CD14-positive monocyte (primary cell): ENCODE measurements around the gene OSBPL10. TPM values are rescaled to one million over a fixed set of nuclear protein-coding genes. Genes with fewer than 3 reads are reported as not detected.

ENCODE experiments used
- DNase-seq, 3 donors: peaks; one replicate each; pipeline ENCODE4 v3.0.0-alpha.2; 2011 to 2022
- H2AFZ ChIP-seq: 2 replicates; pipeline ENCODE4 v1.6.0; 2012; ENCODE audit warnings: mild to moderate bottlenecking, low read depth, low read length, inconsistent platforms; ENCODE audit not compliant: insufficient read depth, poor library complexity, severe bottlenecking
- H3K27ac ChIP-seq, 2 donors: 1 replicate in 1 of 2; 2 replicates in 1 of 2; pipeline ENCODE4 v1.5.1; 2012 to 2013; ENCODE audit warnings: low read length in 2 of 2, control low read depth in 1 of 2, inconsistent platforms in 1 of 2, low read depth in 1 of 2, mild to moderate bottlenecking in 1 of 2
- H3K27me3 ChIP-seq, 2 donors: one replicate each; pipeline versions ENCODE4 v1.6.0 to v1.6.1; 2011 to 2013; ENCODE audit warnings: low read length in 2 of 2; ENCODE audit not compliant: control insufficient read depth in 2 of 2, insufficient read depth in 2 of 2
- H3K36me3 ChIP-seq, 2 donors: replicated peaks in 1 of 2; 1 replicate in 1 of 2; 2 replicates in 1 of 2; pipeline versions ENCODE4 v1.5.1 to v1.6.1; 2012 to 2013; ENCODE audit warnings: low read length in 2 of 2, control low read depth in 1 of 2, inconsistent platforms in 1 of 2, mild to moderate bottlenecking in 1 of 2; ENCODE audit not compliant: insufficient read depth in 2 of 2, control insufficient read depth in 1 of 2
- H3K4me1 ChIP-seq, 2 donors: 1 replicate in 1 of 2; 2 replicates in 1 of 2; pipeline versions ENCODE4 v1.5.1 to v1.6.1; 2012 to 2013; ENCODE audit warnings: low read length in 2 of 2, control low read depth in 1 of 2, inconsistent platforms in 1 of 2, mild to moderate bottlenecking in 1 of 2, moderate library complexity in 1 of 2; ENCODE audit not compliant: insufficient read depth in 2 of 2, control insufficient read depth in 1 of 2
- H3K4me2 ChIP-seq: replicated peaks from 2 replicates; pipeline ENCODE3; 2012; ENCODE audit warnings: low read length, moderate library complexity, mild to moderate bottlenecking; ENCODE audit not compliant: poor library complexity, severe bottlenecking; ENCODE audit errors: extremely low read depth
- H3K4me3 ChIP-seq, 3 experiments: fragments of 200-600 bp in 1 of 3; sonication (generic) in 1 of 3; replicated peaks in 1 of 3; 1 replicate in 2 of 3; 2 replicates in 1 of 3; pipeline ENCODE4 v1.5.1; 2011 to 2013; ENCODE audit warnings: low read length in 3 of 3, mild to moderate bottlenecking in 3 of 3, control low read depth in 2 of 3, low read depth in 2 of 3, inconsistent platforms in 1 of 3, moderate library complexity in 1 of 3
- H3K79me2 ChIP-seq: 2 replicates; pipeline ENCODE4 v1.6.0; 2012; ENCODE audit warnings: mild to moderate bottlenecking, control low read depth, inconsistent platforms, low read length, moderate library complexity; ENCODE audit not compliant: insufficient read depth
- H3K9ac ChIP-seq: 2 replicates; pipeline ENCODE4 v1.6.0; 2017; ENCODE audit warnings: low read length, mild to moderate bottlenecking; ENCODE audit not compliant: insufficient read depth, poor library complexity, severe bottlenecking
- H3K9me3 ChIP-seq, 2 donors: replicated peaks in 1 of 2; 1 replicate in 1 of 2; 2 replicates in 1 of 2; pipeline versions ENCODE4 v1.5.1 to v1.6.1; 2012 to 2013; ENCODE audit warnings: low read length in 2 of 2, control low read depth in 1 of 2; ENCODE audit not compliant: control insufficient read depth in 1 of 2, insufficient read depth in 1 of 2
- H4K20me1 ChIP-seq: 2 replicates; pipeline ENCODE4 v1.6.0; 2012; ENCODE audit warnings: mild to moderate bottlenecking, low read length, control low read depth, moderate library complexity; ENCODE audit not compliant: insufficient read depth
- H3K27ac Mint-ChIP-seq, 7 donors: one replicate each; pipeline ENCODE4 v1.8.0; 2020; ENCODE audit warnings: mild to moderate bottlenecking in 7 of 7, mixed read lengths in 7 of 7, moderate library complexity in 6 of 7, inconsistent platforms in 2 of 7
- H3K27me3 Mint-ChIP-seq, 3 donors: one replicate each; pipeline ENCODE4 v1.8.0; 2021 to 2022; ENCODE audit warnings: low read depth in 3 of 3, mild to moderate bottlenecking in 3 of 3, mixed read lengths in 3 of 3, moderate library complexity in 3 of 3, inconsistent platforms in 1 of 3
- H3K36me3 Mint-ChIP-seq, 2 donors: one replicate each; pipeline ENCODE4 v1.8.0; 2020; ENCODE audit warnings: mixed read lengths in 2 of 2, inconsistent platforms in 1 of 2, mild to moderate bottlenecking in 1 of 2
- H3K4me1 Mint-ChIP-seq: one replicate; pipeline ENCODE4 v1.8.0; 2020; ENCODE audit warnings: mild to moderate bottlenecking, mixed read lengths
- H3K4me3 Mint-ChIP-seq, 2 donors: one replicate each; pipeline ENCODE4 v1.8.0; 2020; ENCODE audit warnings: mild to moderate bottlenecking in 2 of 2, mixed read lengths in 2 of 2, moderate library complexity in 1 of 2
- H3K9me3 Mint-ChIP-seq, 7 donors: one replicate each; pipeline ENCODE4 v1.8.0; 2020 to 2022; ENCODE audit warnings: mixed read lengths in 7 of 7, mild to moderate bottlenecking in 6 of 7, moderate library complexity in 6 of 7, inconsistent platforms in 2 of 7
- WGBS: methylation state at CpG from one replicate; pipeline ENCODE4 v1.1.5; 2013; ENCODE audit warnings: missing lambda C conversion rate; ENCODE audit not compliant: insufficient coverage; 5-methylcytosine and 5-hydroxymethylcytosine counted together
- intact Hi-C, 2 donors: fragments of 100-400 bp; cut with micrococcal nuclease; formaldehyde crosslinking; loops; one replicate each; pipeline versions ENCODE4 v1.15.0 to v1.15.1; 2023
- polyA plus RNA-seq, 3 donors: library from polyadenylated mRNA; depleted of rRNA in 1 of 3; unstranded in 2 of 3; stranded (reverse) in 1 of 3; fragments of 300-500 nt in 2 of 3; fragments of >200 nt in 1 of 3; fragmentation: Illumina TruSeq in 2 of 3; gene quantifications; 1 replicate in 2 of 3; 2 replicates in 1 of 3; pipeline ENCODE4 v1.2.3, GENCODE V29; 2012 to 2021
- TF ChIP-seq, protein P1 (sequence below): fragments of 200-600 bp; IDR thresholded peaks from one replicate; pipeline ENCODE4 v1.8.0; 2022; ENCODE audit warnings: antibody characterized with exemption, mild to moderate bottlenecking

The OSBPL10 gene
- polyA plus RNA-seq, 3 donors = 0.03 TPM; not detected in 2

DNA sequence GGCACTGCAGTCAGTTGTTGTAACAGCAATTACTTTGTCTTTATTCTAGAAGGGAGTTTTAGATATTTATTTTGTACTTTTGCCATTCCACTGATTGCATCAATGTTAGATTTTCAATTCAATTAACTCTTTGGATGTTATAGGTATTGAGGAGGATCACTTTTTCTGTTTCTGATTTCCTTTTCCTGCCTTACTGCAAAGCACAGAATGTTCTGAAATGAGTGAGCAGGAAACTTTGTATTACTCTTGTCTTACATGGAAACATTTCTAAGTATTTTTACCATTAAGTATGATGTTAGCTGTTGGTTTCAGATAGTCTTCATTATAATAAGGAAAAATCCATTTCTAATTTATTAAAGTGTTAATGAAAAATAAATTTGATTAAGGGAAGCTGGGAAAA lies 80.5 kb downstream of the OSBPL10 start:
- Mint-ChIP-seq H3K27me3 (peaks cover 0 to 5% (median 5%) of the 10 kb centered on the region in 3 donors), H3K27ac (no peak overlapping the region), H3K36me3 (no peaks in the 10 kb centered on the region), H3K4me1 (no peaks in the 10 kb centered on the region), H3K9me3 (no peaks in the 10 kb centered on the region), H3K4me3 (no peak overlapping the region)
- TF ChIP-seq, protein P1, sequence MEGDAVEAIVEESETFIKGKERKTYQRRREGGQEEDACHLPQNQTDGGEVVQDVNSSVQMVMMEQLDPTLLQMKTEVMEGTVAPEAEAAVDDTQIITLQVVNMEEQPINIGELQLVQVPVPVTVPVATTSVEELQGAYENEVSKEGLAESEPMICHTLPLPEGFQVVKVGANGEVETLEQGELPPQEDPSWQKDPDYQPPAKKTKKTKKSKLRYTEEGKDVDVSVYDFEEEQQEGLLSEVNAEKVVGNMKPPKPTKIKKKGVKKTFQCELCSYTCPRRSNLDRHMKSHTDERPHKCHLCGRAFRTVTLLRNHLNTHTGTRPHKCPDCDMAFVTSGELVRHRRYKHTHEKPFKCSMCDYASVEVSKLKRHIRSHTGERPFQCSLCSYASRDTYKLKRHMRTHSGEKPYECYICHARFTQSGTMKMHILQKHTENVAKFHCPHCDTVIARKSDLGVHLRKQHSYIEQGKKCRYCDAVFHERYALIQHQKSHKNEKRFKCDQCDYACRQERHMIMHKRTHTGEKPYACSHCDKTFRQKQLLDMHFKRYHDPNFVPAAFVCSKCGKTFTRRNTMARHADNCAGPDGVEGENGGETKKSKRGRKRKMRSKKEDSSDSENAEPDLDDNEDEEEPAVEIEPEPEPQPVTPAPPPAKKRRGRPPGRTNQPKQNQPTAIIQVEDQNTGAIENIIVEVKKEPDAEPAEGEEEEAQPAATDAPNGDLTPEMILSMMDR = no peak
- H3K27ac ChIP-seq = no peak overlapping the region
- H4K20me1 ChIP-seq = no peaks in the 10 kb centered on the region
- intact Hi-C loops = no loop called here
- H3K36me3 ChIP-seq = no peaks in the 10 kb centered on the region
- H3K9me3 ChIP-seq = no peaks in the 10 kb centered on the region
- no peak overlapping the region for H3K4me2 ChIP-seq
- H2AFZ ChIP-seq = no peak overlapping the region
- H3K79me2 ChIP-seq = no peaks in the 10 kb centered on the region
- no peak for DNase-seq
- H3K27me3 ChIP-seq = no peaks in the 10 kb centered on the region
- H3K9ac ChIP-seq = no peak overlapping the region
- no peak overlapping the region for H3K4me3 ChIP-seq
- no peaks in the 10 kb centered on the region for H3K4me1 ChIP-seq

DNA sequence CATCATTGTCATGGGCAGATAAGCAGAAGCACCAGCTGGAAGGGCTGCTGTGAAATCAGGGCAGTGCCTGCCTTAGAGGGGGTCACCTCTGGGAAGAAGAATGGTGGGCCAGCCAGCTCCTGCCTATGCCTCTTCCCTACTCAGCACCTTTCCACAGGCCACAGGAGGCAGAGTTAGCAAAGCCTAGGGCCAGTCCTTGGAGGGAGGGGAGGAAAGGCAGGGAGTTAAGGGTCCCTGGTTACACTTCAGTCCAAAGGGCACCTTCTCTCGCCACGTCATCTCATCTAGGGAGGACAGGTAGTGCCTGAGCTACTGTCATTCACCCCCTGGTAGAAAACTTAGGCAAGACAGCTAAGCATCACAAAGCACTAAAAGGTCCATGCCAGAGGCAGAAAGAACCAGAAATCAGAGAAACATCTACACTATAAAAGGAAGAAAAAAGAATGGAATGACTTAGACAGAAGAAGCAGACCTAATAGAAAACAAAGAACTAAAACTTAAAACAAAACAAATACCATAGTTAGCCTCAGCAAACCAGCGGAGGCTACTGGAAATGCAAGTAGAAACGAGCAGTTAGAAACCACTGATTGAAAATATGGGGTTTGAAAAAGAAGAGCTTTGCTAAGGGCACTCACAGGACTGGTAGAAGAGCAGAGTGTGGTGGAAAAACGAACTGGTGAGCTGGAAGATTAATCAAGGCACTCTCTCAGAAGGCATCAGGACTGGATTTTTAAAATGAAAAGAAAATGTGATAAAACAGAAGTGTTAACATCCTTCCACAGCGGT lies 84.2 kb downstream of the OSBPL10 start:
- H3K27ac Mint-ChIP-seq = no peak overlapping the region

More for the DNA sequence above, 84.2 kb downstream of the OSBPL10 start:
- H3K36me3 Mint-ChIP-seq = no peaks in the 10 kb centered on the region
- Histone ChIP-seq H3K27me3 (no peaks in the 10 kb centered on the region), H2AFZ (no peak overlapping the region), H3K4me3 (no peak overlapping the region), H4K20me1 (no peaks in the 10 kb centered on the region), H3K79me2 (no peaks in the 10 kb centered on the region), H3K9me3 (no peaks in the 10 kb centered on the region), H3K4me1 (no peaks in the 10 kb centered on the region), H3K4me2 (no peak overlapping the region), H3K9ac (no peak overlapping the region), H3K36me3 (no peaks in the 10 kb centered on the region), H3K27ac (no peak overlapping the region)
- no peak for DNase-seq
- no peaks in the 10 kb centered on the region for H3K4me1 Mint-ChIP-seq
- 83% methylated on average over 1 of the region's 6 CpGs for WGBS
- H3K9me3 Mint-ChIP-seq = no peaks in the 10 kb centered on the region
- TF ChIP-seq, protein P1 = no peak
- intact Hi-C loops = no loop called here
- H3K4me3 Mint-ChIP-seq = no peak overlapping the region
- H3K27me3 Mint-ChIP-seq = peaks cover 0 to 9% (median 7%) of the 10 kb centered on the region in 3 donors
